ENCODE measurements around the gene PARP6.

- TF ChIP-seq POLR2AphosphoS5 (IDR thresholded peaks at IDR 0.05; ENCODE audit: low read depth, low read length) (peak; percentile 6; the same call in 1 of the 2 replicates), CTCF (IDR thresholded peaks at IDR 0.05) (peak; percentile 48), SIN3A (IDR thresholded peaks at IDR 0.05; ENCODE audit: borderline replicate concordance, insufficient read depth, low read depth, low read length) (no peak)
- TF ChIP-seq, protein P1, sequence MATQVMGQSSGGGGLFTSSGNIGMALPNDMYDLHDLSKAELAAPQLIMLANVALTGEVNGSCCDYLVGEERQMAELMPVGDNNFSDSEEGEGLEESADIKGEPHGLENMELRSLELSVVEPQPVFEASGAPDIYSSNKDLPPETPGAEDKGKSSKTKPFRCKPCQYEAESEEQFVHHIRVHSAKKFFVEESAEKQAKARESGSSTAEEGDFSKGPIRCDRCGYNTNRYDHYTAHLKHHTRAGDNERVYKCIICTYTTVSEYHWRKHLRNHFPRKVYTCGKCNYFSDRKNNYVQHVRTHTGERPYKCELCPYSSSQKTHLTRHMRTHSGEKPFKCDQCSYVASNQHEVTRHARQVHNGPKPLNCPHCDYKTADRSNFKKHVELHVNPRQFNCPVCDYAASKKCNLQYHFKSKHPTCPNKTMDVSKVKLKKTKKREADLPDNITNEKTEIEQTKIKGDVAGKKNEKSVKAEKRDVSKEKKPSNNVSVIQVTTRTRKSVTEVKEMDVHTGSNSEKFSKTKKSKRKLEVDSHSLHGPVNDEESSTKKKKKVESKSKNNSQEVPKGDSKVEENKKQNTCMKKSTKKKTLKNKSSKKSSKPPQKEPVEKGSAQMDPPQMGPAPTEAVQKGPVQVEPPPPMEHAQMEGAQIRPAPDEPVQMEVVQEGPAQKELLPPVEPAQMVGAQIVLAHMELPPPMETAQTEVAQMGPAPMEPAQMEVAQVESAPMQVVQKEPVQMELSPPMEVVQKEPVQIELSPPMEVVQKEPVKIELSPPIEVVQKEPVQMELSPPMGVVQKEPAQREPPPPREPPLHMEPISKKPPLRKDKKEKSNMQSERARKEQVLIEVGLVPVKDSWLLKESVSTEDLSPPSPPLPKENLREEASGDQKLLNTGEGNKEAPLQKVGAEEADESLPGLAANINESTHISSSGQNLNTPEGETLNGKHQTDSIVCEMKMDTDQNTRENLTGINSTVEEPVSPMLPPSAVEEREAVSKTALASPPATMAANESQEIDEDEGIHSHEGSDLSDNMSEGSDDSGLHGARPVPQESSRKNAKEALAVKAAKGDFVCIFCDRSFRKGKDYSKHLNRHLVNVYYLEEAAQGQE (IDR thresholded peaks at IDR 0.05; ENCODE audit: insufficient read depth in 1 of 2, low read depth in 2 of 2, low read length in 1 of 2): no peak
Measured at GRCh38 chr15:72272997-72273352, 621 bp upstream of the PARP6 start.
